GM10248 (cell line): ENCODE data around the gene PIK3CD.

Source experiments
- CTCF ChIA-PET: fragments of 300-600 bp; sonication (Branson Sonifier 250); formaldehyde crosslinking; extraction: SDS; loops from one replicate; lab custom pipeline; 2021; ENCODE audit warnings: antibody characterized with exemption; lab: Yijun Ruan, JAX
- POLR2A ChIA-PET: fragments of 350-650 bp; sonication (Branson Sonifier 250); formaldehyde crosslinking; extraction: SDS; loops from one replicate; lab custom pipeline; 2020; ENCODE audit warnings: antibody characterized with exemption; lab: Yijun Ruan, JAX
- DNase-seq: peaks from one replicate; pipeline ENCODE4 v3.0.0; 2012; ENCODE audit errors: extremely low spot score
- CTCF ChIP-seq: IDR thresholded peaks from 2 replicates; pipeline ENCODE4 v1.5.1; 2012; ENCODE audit warnings: mild to moderate bottlenecking, low read depth; ENCODE audit errors: extremely low read depth, missing control alignments, control extremely low read depth

Gene PIK3CD

GRCh38 chr1:9691691-9692090, 40.2 kb downstream of the PIK3CD start:
- no peak for DNase-seq
- POLR2A ChIA-PET: no interaction called here
- no peak for TF ChIP-seq CTCF
- CTCF ChIA-PET: interaction anchor here (1.1 to 1.9 kb wide), 4 partner anchors 10 to 65 kb away, joined by 3 to 5 read pairs (median 5); no protein-coding TSS in a partner anchor

- ChIA-PET CTCF (no interaction called here), POLR2A (interaction anchor here (0.6 kb wide), 1 partner anchor 106 kb away, joined by 5 read pairs; no protein-coding TSS in a partner anchor)
- no peak for TF ChIP-seq CTCF
- DNase-seq: no peak
These were observed 45.3 kb downstream of the PIK3CD start for GRCh38 chr1:9696793-9697192.

GRCh38 chr1:9699361-9699760, 47.8 kb downstream of the PIK3CD start:
- DNase-seq: no peak
- ChIA-PET POLR2A (no interaction called here), CTCF (no interaction called here)
- TF ChIP-seq CTCF: no peak

- CTCF ChIA-PET: no interaction called here
- no peak for DNase-seq
- TF ChIP-seq CTCF: no peak
- POLR2A ChIA-PET: no interaction called here
These were observed 48.8 kb downstream of the PIK3CD start for GRCh38 chr1:9700340-9700739.

GRCh38 chr1:9701665-9702064, 50.1 kb downstream of the PIK3CD start:
- ChIA-PET POLR2A (no interaction called here), CTCF (no interaction called here)
- DNase-seq: no peak
- no peak for TF ChIP-seq CTCF

- POLR2A ChIA-PET: no interaction called here
- no peak for TF ChIP-seq CTCF
- DNase-seq: no peak
- CTCF ChIA-PET: interaction anchor here (1.2 to 2.6 kb wide), 5 partner anchors 14 to 88 kb away, joined by 3 to 11 read pairs (median 5); no protein-coding TSS in a partner anchor
These were observed 51.6 kb downstream of the PIK3CD start for GRCh38 chr1:9703165-9703509.
